Measurements from ENCODE around the gene TMEM120B.
"Not testable (repeated sequence)": the region's sequence is repeated elsewhere in the genome, so short reads cannot be mapped to it uniquely, and the experiment has no call there.

The TMEM120B gene

DNA sequence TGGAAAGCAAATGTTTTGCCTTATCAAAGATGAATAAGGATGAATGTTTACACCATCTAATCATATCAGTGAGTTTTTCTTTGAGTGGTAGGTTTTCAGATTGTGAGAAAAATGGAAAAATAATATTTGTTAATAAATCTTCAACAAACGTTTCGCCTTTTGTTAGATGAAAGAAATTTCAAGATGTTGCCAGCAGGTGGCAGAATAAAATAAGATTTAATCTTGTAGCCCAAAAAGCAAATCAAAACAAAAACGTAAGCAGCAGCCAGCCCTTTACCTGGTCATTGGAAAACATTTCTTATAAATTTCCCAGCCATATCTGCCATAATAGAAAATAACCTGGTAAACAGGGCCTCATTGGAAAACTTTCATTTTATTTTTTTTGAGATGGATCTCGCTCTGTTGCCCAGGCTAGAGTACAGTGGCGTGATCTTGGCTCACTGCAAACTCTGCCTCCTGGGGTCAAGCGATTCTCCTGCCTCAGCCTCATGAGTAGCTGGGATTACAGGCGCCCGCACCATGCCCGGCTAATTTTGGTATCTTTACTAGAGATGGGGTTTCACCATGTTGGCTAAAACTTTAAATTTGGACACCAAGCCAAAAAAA is 15.4 kb upstream of the TMEM120B start:
- Mint-ChIP-seq H3K27me3 (no peaks in the 10 kb centered on the region), H3K27ac (no peak overlapping the region), H3K4me1 (no peaks in the 10 kb centered on the region), H3K36me3 (no peaks in the 10 kb centered on the region), H3K9me3 (no peaks in the 10 kb centered on the region), H3K4me3 (no peak overlapping the region)
- peak; percentile 29 to 36 for ATAC-seq (replicated peaks)
- no peak for DNase-seq

DNA sequence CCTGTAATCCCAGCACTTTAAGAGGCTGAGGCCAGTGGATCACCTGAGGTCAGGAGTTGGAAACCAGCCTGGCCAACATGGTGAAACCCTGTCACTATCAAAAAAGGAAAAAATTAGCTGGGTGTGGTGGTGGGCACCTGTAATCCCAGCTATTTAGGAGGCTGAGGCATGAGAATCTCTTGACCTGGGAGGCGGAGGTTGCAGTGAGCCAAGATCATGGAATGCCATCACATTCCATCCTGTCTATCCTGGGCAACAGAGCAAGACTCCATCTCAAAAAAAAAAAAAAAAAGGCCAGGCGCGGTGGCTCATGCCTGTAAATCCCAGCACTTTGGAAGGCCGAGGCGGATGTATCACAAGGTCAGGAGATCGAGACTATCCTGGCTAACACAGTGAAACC is 14.7 kb upstream of the TMEM120B start:
- not testable (repeated sequence) for H3K4me1 Mint-ChIP-seq; ATAC-seq (replicated peaks); DNase-seq; H3K27me3 Mint-ChIP-seq; H3K9me3 Mint-ChIP-seq; H3K36me3 Mint-ChIP-seq; H3K27ac Mint-ChIP-seq; H3K4me3 Mint-ChIP-seq

DNA sequence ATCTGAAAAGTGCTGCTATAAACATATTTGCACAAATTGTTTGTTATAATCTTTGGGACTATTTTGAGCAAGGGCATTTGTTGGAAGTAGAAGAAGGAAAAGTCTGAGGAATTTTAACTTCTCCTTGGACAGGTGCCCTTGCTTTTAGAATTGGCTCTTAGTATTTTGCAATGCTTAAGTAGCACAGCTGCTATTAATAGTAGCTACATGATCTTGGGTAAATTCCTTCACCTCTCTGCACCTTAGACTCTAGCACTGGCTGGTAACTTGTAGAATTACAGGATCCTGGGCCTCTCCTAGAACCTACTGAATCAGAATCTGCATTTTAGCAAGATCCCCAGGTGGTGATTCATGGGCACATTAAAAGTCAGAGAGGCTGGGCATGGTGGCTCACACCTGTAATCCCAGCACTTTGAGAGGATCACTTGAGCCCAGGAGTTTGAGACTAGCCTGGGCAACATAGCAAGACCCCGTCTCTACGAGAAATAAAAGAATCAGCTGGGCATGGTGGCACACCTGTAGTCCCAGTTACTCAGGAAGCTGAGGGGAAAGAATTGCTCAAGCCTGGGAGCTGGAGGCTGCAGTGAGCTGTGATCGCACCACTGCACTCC is 10.8 kb upstream of the TMEM120B start:
- H3K9me3 Mint-ChIP-seq = peaks cover 0 to 4% of the 10 kb centered on the region in 2 donors
- H3K27me3 Mint-ChIP-seq = no peaks in the 10 kb centered on the region
- ATAC-seq (replicated peaks) (no peak), DNase-seq (no peak)
- peaks cover 0 to 4% of the 10 kb centered on the region in 2 donors for H3K36me3 Mint-ChIP-seq
- H3K4me1 Mint-ChIP-seq = no peaks in the 10 kb centered on the region
- H3K4me3 Mint-ChIP-seq = no peak overlapping the region
- H3K27ac Mint-ChIP-seq = no peak overlapping the region

DNA sequence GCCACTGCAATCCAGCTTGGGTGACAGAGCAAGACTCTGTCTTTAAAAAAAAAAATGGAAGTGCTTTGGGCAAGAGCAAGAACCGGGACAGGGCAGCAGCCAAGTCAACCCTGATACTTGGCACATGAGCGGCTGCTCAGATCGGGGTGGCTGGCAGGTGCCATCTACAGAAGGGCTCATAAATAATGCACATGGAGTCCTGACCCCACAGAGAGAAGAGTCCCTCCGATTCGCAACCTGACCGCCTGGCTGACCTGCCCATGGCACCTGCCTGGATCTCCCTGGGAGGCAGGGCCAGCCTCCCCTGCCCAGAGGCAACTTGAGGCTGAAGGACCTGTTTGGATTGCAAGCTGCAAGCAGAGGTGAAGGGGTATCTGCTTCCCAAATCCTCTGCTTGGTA is 9.6 kb upstream of the TMEM120B start:
- DNase-seq (no peak), ATAC-seq (replicated peaks) (no peak)
- Mint-ChIP-seq H3K9me3 (peaks cover 0 to 4% of the 10 kb centered on the region in 2 donors), H3K4me1 (no peaks in the 10 kb centered on the region), H3K27me3 (no peaks in the 10 kb centered on the region), H3K27ac (no peak overlapping the region), H3K36me3 (peaks cover 0 to 4% of the 10 kb centered on the region in 2 donors), H3K4me3 (peak overlapping the region in 1 of 2 donors; percentile 43)

DNA sequence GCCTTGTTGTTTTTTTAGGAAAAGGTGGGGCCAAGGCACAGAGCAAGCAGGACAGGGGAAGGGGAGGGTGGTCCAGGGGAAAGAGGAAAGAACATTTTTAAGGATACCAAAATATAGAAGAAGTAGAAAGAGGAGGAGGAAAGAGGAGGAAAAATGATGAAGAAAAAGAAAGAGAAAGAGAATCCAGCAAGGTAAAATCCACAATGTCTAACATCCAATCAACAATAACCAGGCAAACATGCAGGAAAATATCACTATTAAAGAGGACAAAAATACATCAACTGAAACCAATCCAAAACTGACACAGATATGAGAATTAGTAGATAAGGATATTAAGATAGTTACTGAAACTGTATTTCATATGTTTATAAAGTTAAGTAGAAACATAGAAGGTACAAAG is 7.0 kb upstream of the TMEM120B start:
- H3K27ac Mint-ChIP-seq = peak overlapping the region; percentile 31
- peaks cover 0 to 4% of the 10 kb centered on the region in 2 donors for H3K36me3 Mint-ChIP-seq
- ATAC-seq (replicated peaks) (no peak), DNase-seq (no peak)
- H3K9me3 Mint-ChIP-seq = peaks cover 0 to 4% of the 10 kb centered on the region in 2 donors
- no peak overlapping the region for H3K4me3 Mint-ChIP-seq
- peaks cover 5 to 10% of the 10 kb centered on the region in 2 donors for H3K4me1 Mint-ChIP-seq
- H3K27me3 Mint-ChIP-seq = no peaks in the 10 kb centered on the region

DNA sequence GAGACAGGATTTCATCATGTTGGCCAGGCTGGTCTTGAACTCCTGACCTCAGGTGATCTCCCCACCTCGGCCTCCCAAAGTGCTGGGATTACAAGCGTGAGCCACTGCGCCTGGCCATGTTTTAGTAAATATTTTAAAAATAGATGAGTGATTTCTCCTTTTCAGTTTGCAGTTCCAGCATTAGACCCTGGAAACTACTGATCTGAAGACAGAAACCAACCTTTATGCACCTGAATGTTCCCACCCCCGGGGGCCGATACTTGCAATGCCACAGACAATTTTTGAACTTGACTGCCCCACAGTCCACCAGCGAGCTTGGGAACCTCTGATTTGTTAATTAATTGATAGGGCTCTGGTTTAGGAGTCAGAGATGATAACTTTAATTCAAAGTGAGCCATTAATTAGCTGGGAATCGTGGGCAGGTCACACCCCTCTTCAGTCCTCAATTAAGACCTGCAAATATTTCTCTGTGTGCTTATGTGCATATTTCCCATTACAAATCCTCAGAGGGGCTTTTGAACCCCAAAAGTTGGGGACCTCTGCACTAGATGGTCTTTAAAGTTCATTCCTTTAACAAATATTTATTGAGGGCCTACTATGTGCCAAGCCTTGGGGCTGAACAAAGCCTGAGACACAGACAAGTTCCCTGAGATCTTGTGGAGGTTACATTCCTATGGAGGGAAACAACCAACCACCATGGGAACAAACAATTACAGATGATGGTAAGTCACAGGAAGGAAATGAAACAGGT is 4.1 kb upstream of the TMEM120B start:
- H3K27me3 Mint-ChIP-seq = no peaks in the 10 kb centered on the region
- no peak overlapping the region for H3K27ac Mint-ChIP-seq
- DNase-seq (no peak), ATAC-seq (replicated peaks) (no peak)
- H3K4me1 Mint-ChIP-seq = peaks cover 12 to 22% of the 10 kb centered on the region in 2 donors
- peaks cover 0 to 4% of the 10 kb centered on the region in 2 donors for H3K36me3 Mint-ChIP-seq
- H3K4me3 Mint-ChIP-seq = no peak overlapping the region
- peaks cover 0 to 4% of the 10 kb centered on the region in 2 donors for H3K9me3 Mint-ChIP-seq

DNA sequence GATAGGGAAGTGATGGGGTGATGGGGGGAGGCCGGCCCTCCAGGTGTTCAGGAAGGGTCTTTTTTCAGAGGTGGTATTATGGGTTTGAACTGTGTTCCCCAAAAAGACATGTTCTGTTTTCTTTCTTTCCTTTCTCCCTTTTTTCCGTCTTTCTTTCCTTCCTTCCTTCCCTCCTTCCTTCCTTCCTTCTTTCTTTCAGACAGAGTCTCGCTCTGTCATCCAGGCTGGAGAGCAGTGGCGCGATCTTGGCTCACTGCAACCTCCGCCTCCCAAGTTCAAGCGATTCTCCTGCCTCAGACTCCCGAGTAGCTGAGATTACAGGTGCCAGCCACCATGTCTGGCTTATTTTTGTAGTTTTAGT is 3.5 kb upstream of the TMEM120B start:
- Mint-ChIP-seq H3K4me1 (peaks cover 17 to 28% of the 10 kb centered on the region in 2 donors), H3K27ac (peak overlapping the region; percentile 47)
- H3K27me3 Mint-ChIP-seq; DNase-seq; H3K4me3 Mint-ChIP-seq; ATAC-seq (replicated peaks); H3K9me3 Mint-ChIP-seq; H3K36me3 Mint-ChIP-seq: not testable (repeated sequence)

DNA sequence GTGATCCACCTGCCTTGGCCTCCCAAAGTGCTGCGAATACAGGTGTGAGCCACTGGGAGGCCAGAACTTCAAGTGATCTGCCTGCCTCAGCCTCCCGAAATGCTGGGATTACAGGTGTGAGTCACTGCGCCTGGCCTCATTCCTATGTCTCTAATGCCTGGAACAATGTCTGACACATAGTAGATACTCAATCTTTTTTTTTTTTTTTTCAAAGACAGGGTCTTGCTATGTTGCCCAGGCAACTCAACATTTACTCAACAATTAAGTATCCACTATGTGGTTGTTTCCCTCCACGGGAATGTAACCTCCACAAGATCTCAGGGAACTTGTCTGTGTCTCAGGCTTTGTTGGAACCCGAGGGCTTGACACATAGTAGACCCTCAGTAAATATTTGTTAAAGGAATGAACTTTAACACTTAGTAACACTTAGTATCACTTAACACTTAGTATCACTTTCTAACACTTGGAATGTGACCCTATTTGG is 3.0 kb upstream of the TMEM120B start:
- H3K36me3 Mint-ChIP-seq = peaks cover under 1 to 4% of the 10 kb centered on the region in 2 donors
- peaks cover 17 to 29% of the 10 kb centered on the region in 2 donors for H3K4me1 Mint-ChIP-seq
- ATAC-seq (replicated peaks) (no peak), DNase-seq (no peak)
- H3K4me3 Mint-ChIP-seq = no peak overlapping the region
- no peak overlapping the region for H3K27ac Mint-ChIP-seq
- H3K27me3 Mint-ChIP-seq = no peaks in the 10 kb centered on the region
- H3K9me3 Mint-ChIP-seq = peaks cover 0 to 4% of the 10 kb centered on the region in 2 donors

DNA sequence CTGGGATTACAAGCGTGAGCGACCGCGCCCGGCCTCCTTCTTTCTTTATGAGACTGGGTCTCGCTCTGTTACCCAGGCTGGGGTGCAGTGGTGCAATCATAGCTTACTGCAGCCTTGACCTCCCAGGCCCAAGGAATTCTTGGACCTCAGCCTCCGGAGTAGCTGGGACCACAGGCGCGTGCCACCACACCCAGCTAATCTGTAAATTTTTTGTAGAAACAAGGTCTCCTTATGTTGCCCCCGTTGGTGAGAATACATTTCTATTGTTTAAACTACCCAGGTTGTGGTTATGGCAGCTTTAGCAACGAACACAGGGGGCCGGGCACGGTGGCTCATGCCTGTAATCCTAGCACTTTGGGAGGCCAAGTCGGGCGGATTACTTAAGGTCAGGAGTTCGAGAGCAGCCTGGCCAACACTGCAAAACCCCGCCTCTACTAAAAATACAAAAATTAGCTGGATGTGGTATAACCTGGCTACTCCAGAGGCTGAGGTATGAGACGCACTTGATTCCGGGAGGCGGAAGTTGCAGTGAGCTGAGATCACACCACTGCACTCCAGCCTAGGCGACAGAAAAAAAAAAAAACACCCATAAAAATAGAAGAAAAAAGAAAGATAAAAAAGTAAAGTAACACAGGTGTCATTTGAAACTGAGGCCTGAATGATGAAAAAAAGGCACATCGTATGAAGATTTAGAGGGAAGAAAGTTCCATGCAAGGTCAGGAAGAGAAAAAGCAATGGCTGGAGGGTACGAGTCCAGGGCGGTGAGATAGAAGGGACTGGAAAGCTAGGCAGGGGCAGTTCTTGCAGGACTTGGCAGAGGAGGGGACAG is 977 bp upstream of the TMEM120B start:
- no peak for ATAC-seq (replicated peaks)
- no peak for DNase-seq
- peaks cover 6 to 11% of the 10 kb centered on the region in 2 donors for H3K36me3 Mint-ChIP-seq
- H3K9me3 Mint-ChIP-seq = no peaks in the 10 kb centered on the region
- H3K4me1 Mint-ChIP-seq = peaks cover 17 to 40% of the 10 kb centered on the region in 2 donors
- H3K27ac Mint-ChIP-seq = peak overlapping the region; percentile 98
- H3K27me3 Mint-ChIP-seq = no peaks in the 10 kb centered on the region
- peak overlapping the region; percentile 96 to 99 for H3K4me3 Mint-ChIP-seq

DNA sequence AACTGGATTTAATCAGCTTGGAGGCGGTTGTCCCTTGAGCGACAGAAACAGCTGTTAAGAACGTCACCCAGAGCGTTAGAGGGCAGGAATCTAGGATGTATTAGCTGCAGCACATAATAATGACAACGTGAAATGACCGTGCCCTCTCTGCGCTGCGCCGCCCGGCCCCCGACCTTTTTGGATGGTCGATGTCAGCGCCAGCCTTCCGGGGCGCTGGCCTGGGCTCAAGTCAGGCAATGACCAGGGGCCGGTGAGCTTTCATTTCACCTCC is 427 bp upstream of the TMEM120B start:
- Mint-ChIP-seq H3K27me3 (no peaks in the 10 kb centered on the region), H3K4me1 (peaks cover 17 to 40% of the 10 kb centered on the region in 2 donors), H3K9me3 (no peaks in the 10 kb centered on the region), H3K4me3 (peak overlapping the region; percentile 96 to 99), H3K27ac (peak overlapping the region; percentile 98), H3K36me3 (peaks cover 6 to 11% of the 10 kb centered on the region in 2 donors)
- peak; percentile 58 for ATAC-seq (replicated peaks)
- DNase-seq = no peak

DNA sequence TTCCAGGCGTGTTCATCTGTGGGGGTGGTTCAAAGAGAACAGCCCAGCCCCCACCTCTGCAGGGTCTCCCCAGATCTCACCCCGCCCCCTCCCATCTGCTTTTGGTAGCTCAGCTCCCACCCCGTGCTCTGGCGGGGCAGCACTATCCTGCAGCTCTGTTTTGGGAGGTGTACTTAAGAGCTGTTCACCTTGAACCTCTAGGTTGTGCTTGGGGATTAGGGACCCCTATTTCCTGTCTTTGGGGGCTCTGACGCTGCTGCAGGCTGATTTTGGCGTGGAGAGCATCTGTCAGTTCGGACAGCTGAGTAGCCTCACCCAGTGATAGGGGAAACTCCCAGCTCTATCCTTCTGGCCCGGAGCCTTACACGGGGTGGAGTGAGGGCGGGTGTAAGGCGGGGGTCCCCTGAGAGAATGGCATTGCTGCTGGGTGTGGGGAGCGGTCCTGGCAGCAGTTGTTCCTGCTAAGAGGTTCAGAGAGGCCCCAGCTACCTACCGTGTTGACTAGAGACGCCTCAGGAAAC is 765 bp downstream of the TMEM120B start:
- DNase-seq = no peak
- Mint-ChIP-seq H3K4me3 (peak overlapping the region; percentile 96 to 99), H3K27ac (peak overlapping the region; percentile 76), H3K9me3 (no peaks in the 10 kb centered on the region), H3K4me1 (peaks cover 17 to 40% of the 10 kb centered on the region in 2 donors), H3K27me3 (no peaks in the 10 kb centered on the region), H3K36me3 (peaks cover 6 to 13% of the 10 kb centered on the region in 2 donors)
- peak; percentile 3 to 4 for ATAC-seq (replicated peaks)

DNA sequence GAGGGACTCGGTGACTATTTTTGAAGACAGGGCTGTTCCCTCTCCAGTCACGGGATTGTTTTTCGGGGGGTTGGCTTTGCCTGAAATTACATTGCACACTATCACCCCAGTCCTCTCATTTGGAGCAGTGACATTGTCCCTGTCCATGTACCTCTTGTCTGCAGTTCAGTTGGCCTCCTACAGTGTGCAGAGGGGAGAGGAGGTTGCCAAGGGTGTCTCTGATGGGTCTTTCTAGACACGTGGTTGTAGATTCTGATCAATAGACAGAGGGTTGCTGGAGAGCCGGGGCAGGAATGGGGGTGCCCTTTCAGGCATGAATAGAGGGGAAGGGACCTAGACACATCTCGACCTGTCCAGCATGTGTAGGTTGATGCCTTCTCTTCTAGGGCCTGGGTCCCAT is 1.2 kb downstream of the TMEM120B start:
- no peak for ATAC-seq (replicated peaks)
- no peaks in the 10 kb centered on the region for H3K9me3 Mint-ChIP-seq
- peak overlapping the region; percentile 96 to 99 for H3K4me3 Mint-ChIP-seq
- peaks cover 18 to 38% of the 10 kb centered on the region in 2 donors for H3K4me1 Mint-ChIP-seq
- no peak overlapping the region for H3K27ac Mint-ChIP-seq
- DNase-seq = no peak
- H3K27me3 Mint-ChIP-seq = no peaks in the 10 kb centered on the region
- peaks cover 6 to 16% of the 10 kb centered on the region in 2 donors for H3K36me3 Mint-ChIP-seq

DNA sequence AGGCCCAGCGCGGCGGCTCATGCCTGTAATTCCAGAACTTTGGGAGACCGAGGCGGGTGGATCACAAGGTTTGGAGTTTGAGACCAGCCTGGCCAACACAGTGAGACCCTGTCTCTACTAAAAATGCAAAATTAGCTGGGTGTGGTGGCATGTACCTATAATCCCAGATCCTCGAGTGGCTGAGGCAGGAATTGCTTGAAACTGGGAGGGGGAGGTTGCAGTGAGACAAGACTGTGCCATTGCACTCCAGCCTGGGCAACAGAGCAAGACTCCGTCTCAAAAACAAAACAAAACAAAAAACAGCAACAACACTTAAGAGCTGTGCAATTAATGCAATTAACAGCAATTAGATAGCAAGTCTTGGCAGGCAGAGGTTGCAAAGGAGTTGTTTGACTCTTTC is 2.5 kb downstream of the TMEM120B start:
- not testable (repeated sequence) for H3K9me3 Mint-ChIP-seq; ATAC-seq (replicated peaks); DNase-seq; H3K27ac Mint-ChIP-seq; H3K4me3 Mint-ChIP-seq; H3K27me3 Mint-ChIP-seq
- Mint-ChIP-seq H3K4me1 (peaks cover 14 to 34% of the 10 kb centered on the region in 2 donors), H3K36me3 (peaks cover 6 to 19% of the 10 kb centered on the region in 2 donors)

DNA sequence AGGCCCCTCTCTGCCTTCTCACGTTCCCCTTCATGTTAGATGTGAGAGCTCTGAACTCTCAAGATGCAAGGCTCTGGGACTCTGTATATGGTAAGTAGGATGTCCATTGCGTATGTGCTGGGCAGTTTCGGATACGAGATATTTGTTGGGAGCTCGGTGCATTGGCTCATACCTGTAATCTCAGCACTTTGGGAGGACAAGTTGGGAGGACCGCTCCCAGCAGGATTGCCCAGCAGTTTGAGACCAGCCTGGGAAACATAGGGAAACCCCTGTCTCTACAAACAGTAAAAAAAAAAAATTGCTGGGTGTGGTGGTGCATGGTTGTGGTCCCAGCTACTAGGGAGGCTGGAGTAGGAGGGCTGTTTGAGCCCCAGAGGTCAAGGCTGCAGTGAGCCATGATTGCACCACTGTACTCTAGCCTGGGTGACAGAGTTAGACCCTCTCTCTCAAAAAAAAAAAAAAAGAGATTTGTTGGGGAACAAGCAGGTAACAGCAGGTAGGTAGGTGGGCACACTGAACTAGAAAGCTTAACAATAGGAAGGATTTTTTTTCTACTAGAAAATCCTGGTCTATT is 3.4 kb downstream of the TMEM120B start:
- Mint-ChIP-seq H3K27me3 (no peaks in the 10 kb centered on the region), H3K27ac (no peak overlapping the region), H3K9me3 (no peaks in the 10 kb centered on the region), H3K4me3 (no peak overlapping the region), H3K4me1 (peaks cover 13 to 30% of the 10 kb centered on the region in 2 donors), H3K36me3 (peaks cover 10 to 22% of the 10 kb centered on the region in 2 donors)
- DNase-seq (no peak), ATAC-seq (replicated peaks) (no peak)
